IMR-90 (cell line): ENCODE results near the gene FAM151B. TPM values are rescaled to one million over a fixed set of nuclear protein-coding genes. Genes with fewer than 3 reads are reported as not detected.

Experiments
- ATAC-seq: fragments of 200-7000 bp; cut with Tn5 transposase; 2 replicates; pipeline ENCODE4 v1.9.1; 2020; ENCODE audit warnings: low read depth, mild to moderate bottlenecking, moderate library complexity
- BruUV-seq: library from RNA; stranded (reverse); fragments of 400-500 nt; replicated peaks from 2 replicates; lab custom pipeline; 2021; lab: Mats Ljungman, UMichigan
- CTCF ChIA-PET: fragments of 300-600 bp; formaldehyde crosslinking; extraction: SDS; loops from one replicate; lab custom pipeline; 2021; ENCODE audit warnings: antibody characterized with exemption; lab: Yijun Ruan, JAX
- POLR2A ChIA-PET: fragments of 300-600 bp; sonication (Branson Sonifier 250); formaldehyde crosslinking; loops from one replicate; lab custom pipeline; 2022; ENCODE audit warnings: antibody characterized with exemption; ENCODE audit not compliant: unreplicated experiment; lab: Charles Lee
- DNase-seq: peaks from one replicate; pipeline ENCODE4 v3.0.0; 2013
- H2AFZ ChIP-seq: replicated peaks from 2 replicates; pipeline ENCODE3; 2013; ENCODE audit warnings: low read length, mild to moderate bottlenecking; ENCODE audit not compliant: poor library complexity
- H2AK5ac ChIP-seq: 2 replicates; pipeline ENCODE4 v1.6.1; 2013; ENCODE audit warnings: low read depth, low read length, inconsistent platforms
- H2AK9ac ChIP-seq: replicated peaks from 2 replicates; pipeline ENCODE3; 2013; ENCODE audit warnings: mild to moderate bottlenecking, low read depth, low read length, moderate library complexity; ENCODE audit not compliant: poor library complexity
- H2BK120ac ChIP-seq: 2 replicates; pipeline ENCODE4 v1.6.1; 2013; ENCODE audit warnings: low read depth, low read length, inconsistent platforms
- H2BK15ac ChIP-seq: 3 replicates; pipeline ENCODE4 v1.6.1; 2013; ENCODE audit warnings: low read depth, low read length, inconsistent platforms
- H2BK20ac ChIP-seq: 2 replicates; pipeline ENCODE4 v1.6.1; 2013; ENCODE audit warnings: low read depth, mild to moderate bottlenecking, inconsistent platforms, low read length, moderate library complexity
- H2BK5ac ChIP-seq: 2 replicates; pipeline ENCODE4 v1.6.1; 2013; ENCODE audit warnings: mild to moderate bottlenecking, low read depth, low read length, inconsistent platforms; ENCODE audit not compliant: poor library complexity, severe bottlenecking
- H3K14ac ChIP-seq: replicated peaks from 2 replicates; pipeline ENCODE4 v1.6.1; 2013; ENCODE audit warnings: low read depth, low read length, inconsistent platforms
- H3K18ac ChIP-seq: 2 replicates; pipeline ENCODE4 v1.6.1; 2013; ENCODE audit warnings: low read depth, low read length, control low read depth
- H3K23ac ChIP-seq: 2 replicates; pipeline ENCODE4 v1.6.1; 2013; ENCODE audit warnings: low read depth, low read length, inconsistent platforms
- H3K27ac ChIP-seq: 2 replicates; pipeline ENCODE4 v1.5.1; 2013; ENCODE audit warnings: mild to moderate bottlenecking, control low read depth, low read length; ENCODE audit not compliant: insufficient read depth
- H3K27me3 ChIP-seq: 2 replicates; pipeline ENCODE4 v1.6.1; 2013; ENCODE audit warnings: low read length; ENCODE audit not compliant: control insufficient read depth, insufficient read depth
- H3K36me3 ChIP-seq: 2 replicates; pipeline ENCODE4 v1.6.1; 2013; ENCODE audit warnings: low read length, mixed read lengths; ENCODE audit not compliant: control insufficient read depth, insufficient read depth
- H3K4ac ChIP-seq: 2 replicates; pipeline ENCODE4 v1.6.1; 2013; ENCODE audit warnings: low read depth, low read length, inconsistent platforms
- H3K4me1 ChIP-seq: 2 replicates; pipeline ENCODE4 v1.6.1; 2013; ENCODE audit warnings: low read length, mixed read lengths; ENCODE audit not compliant: control insufficient read depth, insufficient read depth
- H3K4me2 ChIP-seq: 2 replicates; pipeline ENCODE4 v1.6.1; 2013; ENCODE audit warnings: low read depth, mild to moderate bottlenecking, control low read depth, low read length, moderate library complexity
- H3K4me3 ChIP-seq: 2 replicates; pipeline ENCODE4 v1.5.1; 2013; ENCODE audit warnings: low read depth, mild to moderate bottlenecking, control low read depth, low read length, moderate library complexity; ENCODE audit not compliant: insufficient read depth
- H3K56ac ChIP-seq: 2 replicates; pipeline ENCODE4 v1.6.1; 2013; ENCODE audit warnings: low read length, inconsistent platforms; ENCODE audit not compliant: insufficient read depth; ENCODE audit errors: extremely low read depth
- H3K79me1 ChIP-seq, 2 experiments: 2 replicates each; pipeline ENCODE4 v1.6.1; 2013; ENCODE audit warnings: low read length in 2 of 2, inconsistent platforms in 1 of 2, low read depth in 1 of 2
- H3K9ac ChIP-seq: 2 replicates; pipeline ENCODE4 v1.6.1; 2013; ENCODE audit warnings: low read depth, low read length, control low read depth
- H3K9me1 ChIP-seq: 2 replicates; pipeline ENCODE4 v1.6.1; 2013; ENCODE audit warnings: low read length, inconsistent platforms; ENCODE audit not compliant: insufficient read depth
- H3K9me3 ChIP-seq: 2 replicates; pipeline ENCODE4 v1.6.1; 2013; ENCODE audit warnings: low read length; ENCODE audit not compliant: control insufficient read depth, insufficient read depth
- H4K20me1 ChIP-seq: 2 replicates; pipeline ENCODE4 v1.6.1; 2013; ENCODE audit warnings: low read length, inconsistent platforms; ENCODE audit not compliant: insufficient read depth
- H4K5ac ChIP-seq: 2 replicates; pipeline ENCODE4 v1.6.1; 2013; ENCODE audit warnings: mild to moderate bottlenecking, low read depth, low read length, control low read depth
- H4K8ac ChIP-seq, 2 experiments: 2 replicates each; pipeline ENCODE4 v1.6.1; 2013; ENCODE audit warnings: low read depth in 2 of 2, low read length in 2 of 2, control low read depth in 1 of 2, inconsistent platforms in 1 of 2
- H4K91ac ChIP-seq: 2 replicates; pipeline ENCODE4 v1.6.1; 2013; ENCODE audit warnings: low read depth, low read length, inconsistent platforms; ENCODE audit not compliant: insufficient read depth
- BHLHE40 ChIP-seq: fragments of 150-350 bp; IDR thresholded peaks from 2 replicates; pipeline ENCODE4 v1.6.1; 2016; ENCODE audit warnings: mild to moderate bottlenecking, low read depth, low read length
- CEBPB ChIP-seq: IDR thresholded peaks from 2 replicates; pipeline ENCODE4 v1.6.1; 2012; ENCODE audit warnings: low read depth, low read length, improper control_type of control experiment
- CHD1 ChIP-seq: IDR thresholded peaks from 2 replicates; pipeline ENCODE4 v1.6.1; 2012; ENCODE audit warnings: low read depth, low read length, improper control_type of control experiment
- CTCF ChIP-seq: conservative IDR thresholded peaks from 2 replicates; pipeline ENCODE4 v1.5.1; 2012; ENCODE audit warnings: mild to moderate bottlenecking, low read depth, low read length, improper control_type of control experiment
- ELK1 ChIP-seq: fragments of 150-350 bp; IDR thresholded peaks from 2 replicates; pipeline ENCODE4 v1.6.1; 2016; ENCODE audit warnings: low read depth, mild to moderate bottlenecking, low read length, moderate library complexity, borderline replicate concordance
- FOS ChIP-seq: fragments of 150-350 bp; IDR thresholded peaks from 2 replicates; pipeline ENCODE4 v1.6.1; 2016; ENCODE audit warnings: low read depth, low read length
- MAFK ChIP-seq: IDR thresholded peaks from 2 replicates; pipeline ENCODE4 v1.6.1; 2012; ENCODE audit warnings: low read depth, low read length, improper control_type of control experiment
- MAZ ChIP-seq: IDR thresholded peaks from 2 replicates; pipeline ENCODE4 v1.6.1; 2012; ENCODE audit warnings: low read depth, mild to moderate bottlenecking, low read length, improper control_type of control experiment, moderate library complexity, borderline replicate concordance
- MXI1 ChIP-seq: IDR thresholded peaks from 2 replicates; pipeline ENCODE4 v1.6.1; 2012; ENCODE audit warnings: low read depth, mild to moderate bottlenecking, low read length, moderate library complexity, borderline replicate concordance
- NFE2L2 ChIP-seq: fragments of 150-350 bp; IDR thresholded peaks from 2 replicates; pipeline ENCODE4 v1.6.1; 2016; ENCODE audit warnings: low read depth, mild to moderate bottlenecking, low read length
- POLR2A ChIP-seq: IDR thresholded peaks from 2 replicates; pipeline ENCODE4 v1.6.1; 2012; ENCODE audit warnings: mild to moderate bottlenecking, low read depth, low read length
- RAD21 ChIP-seq: IDR thresholded peaks from 2 replicates; pipeline ENCODE4 v1.6.1; 2012; ENCODE audit warnings: low read length, improper control_type of control experiment
- RCOR1 ChIP-seq: IDR thresholded peaks from 2 replicates; pipeline ENCODE4 v1.6.1; 2012; ENCODE audit warnings: mild to moderate bottlenecking, low read length, improper control_type of control experiment; ENCODE audit not compliant: insufficient replicate concordance
- RFX5 ChIP-seq: IDR thresholded peaks from 2 replicates; pipeline ENCODE4 v1.8.0; 2012; ENCODE audit warnings: low read depth, mild to moderate bottlenecking, low read length, moderate library complexity
- SMC3 ChIP-seq: fragments of 150-350 bp; IDR thresholded peaks from 2 replicates; pipeline ENCODE4 v1.6.1; 2016; ENCODE audit warnings: low read depth, mild to moderate bottlenecking, antibody characterized with exemption, low read length, moderate library complexity
- USF2 ChIP-seq: fragments of 150-350 bp; IDR thresholded peaks from 2 replicates; pipeline ENCODE4 v1.6.1; 2017; ENCODE audit warnings: mild to moderate bottlenecking, antibody characterized with exemption, low read length, low read depth
- WGBS, 2 experiments: methylation state at CpG; one replicate each; pipeline versions ENCODE4 v1.1.5 to v1.1.7; 2013; ENCODE audit warnings: missing lambda C conversion rate in 2 of 2; ENCODE audit not compliant: insufficient read length in 1 of 2; ENCODE audit errors: extremely low coverage in 2 of 2; 5-methylcytosine and 5-hydroxymethylcytosine counted together
- dilution Hi-C: fragments of 300-500 bp; cut with HindIII; formaldehyde crosslinking; loops from one replicate; pipeline ENCODE4 v1.14.3; 2018; ENCODE audit warnings: low sequenced_read_pairs; ENCODE audit not compliant: unreplicated experiment
- in situ Hi-C: fragments of 300-500 bp; cut with MboI; formaldehyde crosslinking; loops from 3 replicates; pipeline ENCODE4 v1.14.3; 2019; ENCODE audit warnings: low sequenced_read_pairs, inconsistent platforms, mixed read lengths
- intact Hi-C: fragments of 100-400 bp; cut with micrococcal nuclease; formaldehyde crosslinking; loops from 2 replicates; pipeline ENCODE4 v1.10.0; 2022
- polyA plus RNA-seq, 3 experiments: library from polyadenylated mRNA; depleted of rRNA; stranded (reverse); fragments of >200 nt; gene quantifications; 2 replicates each; pipeline ENCODE4 v1.2.3, GENCODE V29; 2012; ENCODE audit warnings: low replicate concordance in 1 of 3
- total RNA-seq: library from RNA; depleted of rRNA; stranded (reverse); fragments of >200 nt; gene quantifications from 2 replicates; pipeline ENCODE4 v1.2.3, GENCODE V29; 2012

Gene FAM151B
- total and polyA plus RNA-seq, 2 of the 4 experiments (the other 2 are of a cell fraction) = 1.0 to 2.9 TPM

- H3K9me1 ChIP-seq = no peaks in the 10 kb centered on the region
- H2AK9ac ChIP-seq = no peak overlapping the region
- no peak overlapping the region for H2AFZ ChIP-seq
- H3K4me3 ChIP-seq = no peak overlapping the region
- no peak overlapping the region for H3K4ac ChIP-seq
- no peaks in the 10 kb centered on the region for H3K9me3 ChIP-seq
- no peak overlapping the region for H2BK15ac ChIP-seq
- H3K18ac ChIP-seq = no peak overlapping the region
- H4K8ac ChIP-seq = no peak overlapping the region
- no peak overlapping the region for H3K9ac ChIP-seq
- CTCF ChIA-PET = no interaction called here
- H3K27me3 ChIP-seq = peaks cover 23% of the 10 kb centered on the region
- intact Hi-C loops (no loop called here), in situ Hi-C loops (no loop called here), dilution Hi-C loops (no loop called here)
- H3K27ac ChIP-seq = no peak overlapping the region
- no peak overlapping the region for H3K56ac ChIP-seq
- no peak overlapping the region for H4K5ac ChIP-seq
- POLR2A ChIA-PET = no interaction called here
- no peak overlapping the region for H3K23ac ChIP-seq
- ATAC-seq (no peak), DNase-seq (no peak)
- WGBS, 2 experiments = no CpG with 5 or more reads among the region's 4 CpGs
- BruUV-seq = no TSS peak
- no peaks in the 10 kb centered on the region for H3K4me1 ChIP-seq
- no peaks in the 10 kb centered on the region for H3K36me3 ChIP-seq
- H4K20me1 ChIP-seq = no peaks in the 10 kb centered on the region
- H2AK5ac ChIP-seq = no peak overlapping the region
- no peak overlapping the region for H4K91ac ChIP-seq
- no peak overlapping the region for H3K14ac ChIP-seq
- no peak overlapping the region for H3K4me2 ChIP-seq
- H2BK5ac ChIP-seq = no peak overlapping the region
- H2BK20ac ChIP-seq = no peak overlapping the region
- no peak overlapping the region for H2BK120ac ChIP-seq
- TF ChIP-seq BHLHE40 = no peak
- no peak for TF ChIP-seq RAD21
- TF ChIP-seq CTCF = no peak
- TF ChIP-seq SMC3 = no peak
- no peak for TF ChIP-seq POLR2A
- no peak for TF ChIP-seq MAFK
- TF ChIP-seq RFX5 = no peak
- no peak for TF ChIP-seq RCOR1
- TF ChIP-seq NFE2L2 = no peak
- no peak for TF ChIP-seq CHD1
- TF ChIP-seq MXI1 = no peak
- no peak for TF ChIP-seq ELK1
- no peak for TF ChIP-seq CEBPB
- no peak for TF ChIP-seq FOS
- TF ChIP-seq USF2 = no peak
- TF ChIP-seq MAZ = no peak
- H3K79me1 ChIP-seq = no peaks in the 10 kb centered on the region
Observed at GRCh38 chr5:80555099-80555498, 67.2 kb downstream of the FAM151B start.
